Lower leg skin (tissue), 3 donors: Measurements from ENCODE around the gene TTC39C.

Experiments used
- CTCF ChIP-seq, 3 donors: fragments of 450-650 bp; IDR thresholded peaks; one replicate each; pipeline ENCODE4 v1.5.1; 2016; ENCODE audit warnings: antibody characterized with exemption in 3 of 3, mild to moderate bottlenecking in 3 of 3, moderate library complexity in 2 of 3
- POLR2A ChIP-seq, 2 donors: fragments of 450-650 bp; IDR thresholded peaks; one replicate each; pipeline ENCODE4 v1.6.1; 2016 to 2017; ENCODE audit warnings: antibody characterized with exemption in 2 of 2, mild to moderate bottlenecking in 1 of 2, moderate library complexity in 1 of 2

GRCh38 chr18:23990474-23991410 is 23.8 kb upstream of the TTC39C start:
- TF ChIP-seq CTCF (IDR thresholded peaks at IDR 0.05) (no peak), POLR2A (IDR thresholded peaks at IDR 0.05) (no peak)
